HT1080 (cell line): ENCODE measurements around the gene CAPN15. TPM values are rescaled to one million over a fixed set of nuclear protein-coding genes. Genes with fewer than 3 reads are reported as not detected.

ENCODE experiments used
- small RNA-seq: library from RNA; depleted of rRNA; stranded (forward); fragments of <200 nt; gene quantifications from one replicate; pipeline ENCODE3, GENCODE V24; 2014
- total RNA-seq: library from RNA; depleted of rRNA; stranded (reverse); fragments of >200 nt; shearing (Covaris generic); gene quantifications from 2 replicates; pipeline ENCODE4 v1.2.3, GENCODE V29; 2014; rRNA removed

The CAPN15 gene
- total RNA-seq, 1 experiment from 2014 or later, result 122 TPM

Small RNA genes lying within 50 kb of the gene (small RNA-seq; reads per million reads assigned to genes)
- gene MIR3176 (0.20 reads per million), gene MIR5587 (not detected), gene Z98883.1 (not detected)

Other genes with a start within 250 kb of the CAPN15 start
- 0.07 TPM in 1 of 2 replicates, not detected in the other for gene ARHGDIG, start 247.1 kb upstream of the CAPN15 start, total RNA-seq
- gene PDIA2, start 244.5 kb upstream of the CAPN15 start, total RNA-seq, result 1.2 TPM in 1 of 2 replicates, not detected in the other
- gene AXIN1, start 175.0 kb upstream of the CAPN15 start, total RNA-seq, result 23.4 and 24.5 TPM in 2 replicates
- gene MRPL28, start 157.2 kb upstream of the CAPN15 start, total RNA-seq, result 206 and 251 TPM in 2 replicates
- gene PGAP6, start 145.7 kb upstream of the CAPN15 start, total RNA-seq, result 53.3 and 67.0 TPM in 2 replicates
- gene NME4, start 130.5 kb upstream of the CAPN15 start, total RNA-seq, result 135 and 140 TPM in 2 replicates
- gene DECR2, start 125.8 kb upstream of the CAPN15 start, total RNA-seq, result 8.9 and 11.5 TPM in 2 replicates
- gene RAB11FIP3, start 102.1 kb upstream of the CAPN15 start, total RNA-seq, result 21.3 and 27.9 TPM in 2 replicates
- 0.10 TPM in 1 of 2 replicates, not detected in the other for gene PRR35, start 32.7 kb downstream of the CAPN15 start, total RNA-seq
- gene NHLRC4, start 39.3 kb downstream of the CAPN15 start, total RNA-seq, result 0.07 and 1.1 TPM in 2 replicates
- gene PIGQ, start 42.3 kb downstream of the CAPN15 start, total RNA-seq, result 38.2 and 53.0 TPM in 2 replicates
- 12.9 and 15.2 TPM in 2 replicates for gene RAB40C, start 62.4 kb downstream of the CAPN15 start, total RNA-seq
- gene WFIKKN1, start 103.3 kb downstream of the CAPN15 start, total RNA-seq, result 0.03 and 0.14 TPM in 2 replicates
- 190 and 194 TPM in 2 replicates for gene METTL26, start 108.6 kb downstream of the CAPN15 start, total RNA-seq
- gene MCRIP2, start 114.1 kb downstream of the CAPN15 start, total RNA-seq, result 44.9 and 51.1 TPM in 2 replicates
- gene WDR90, start 121.7 kb downstream of the CAPN15 start, total RNA-seq, result 27.0 and 27.9 TPM in 2 replicates
- gene RHOT2, start 140.4 kb downstream of the CAPN15 start, total RNA-seq, result 95.4 and 107 TPM in 2 replicates
- 1.1 and 1.6 TPM in 2 replicates for gene RHBDL1, start 148.0 kb downstream of the CAPN15 start, total RNA-seq
- 208 and 257 TPM in 2 replicates for gene STUB1, start 152.7 kb downstream of the CAPN15 start, total RNA-seq
- 43.0 and 46.2 TPM in 2 replicates for gene JMJD8, start 156.6 kb downstream of the CAPN15 start, total RNA-seq
- 3.4 and 4.1 TPM in 2 replicates for gene WDR24, start 162.7 kb downstream of the CAPN15 start, total RNA-seq
- 2.0 and 4.2 TPM in 2 replicates for gene FBXL16, start 178.1 kb downstream of the CAPN15 start, total RNA-seq
- 119 and 152 TPM in 2 replicates for gene METRN, start 187.4 kb downstream of the CAPN15 start, total RNA-seq
- 42.3 and 54.6 TPM in 2 replicates for gene ANTKMT, start 193.4 kb downstream of the CAPN15 start, total RNA-seq
- gene CCDC78, start 198.7 kb downstream of the CAPN15 start, total RNA-seq, result 4.2 and 4.6 TPM in 2 replicates
- gene HAGHL, start 199.4 kb downstream of the CAPN15 start, total RNA-seq, result 18.6 and 27.2 TPM in 2 replicates
- 33.1 and 35.7 TPM in 2 replicates for gene CIAO3, start 213.3 kb downstream of the CAPN15 start, total RNA-seq
- gene MSLN, start 233.0 kb downstream of the CAPN15 start, total RNA-seq, result 0.23 TPM in 1 of 2 replicates, not detected in the other